Transverse colon (tissue), 4 donors: Measurements from ENCODE around the gene PTTG2. TPM values are rescaled to one million over a fixed set of nuclear protein-coding genes. Genes with fewer than 3 reads are reported as not detected.

Experiments
- DNase-seq: peaks from one replicate; pipeline ENCODE4 v3.0.0-alpha.2; 2019
- H3K27ac ChIP-seq, 4 donors: fragments of 200-600 bp; sonication (generic); 2 replicates each; pipeline ENCODE4 v1.5.1; 2016 to 2018; ENCODE audit warnings: inconsistent platforms in 4 of 4
- H3K27me3 ChIP-seq: fragments of 200-600 bp; sonication (generic); 2 replicates; pipeline ENCODE4 v1.5.1; 2017; ENCODE audit warnings: inconsistent platforms
- H3K36me3 ChIP-seq, 4 donors: fragments of 200-600 bp; sonication (generic); 2 replicates each; pipeline ENCODE4 v1.5.1; 2017 to 2019; ENCODE audit warnings: inconsistent platforms in 4 of 4
- H3K4me1 ChIP-seq, 4 donors: fragments of 200-600 bp; sonication (generic); 2 replicates each; pipeline ENCODE4 v1.5.1; 2017 to 2020; ENCODE audit warnings: inconsistent platforms in 4 of 4
- H3K4me3 ChIP-seq, 4 donors: fragments of 200-600 bp; sonication (generic); 1 replicate in 1 of 4; 2 replicates in 3 of 4; pipeline versions ENCODE4 v1.5.1 to v1.6.1; 2017 to 2019; ENCODE audit warnings: inconsistent platforms in 4 of 4
- H3K9me3 ChIP-seq, 2 donors: fragments of 200-600 bp; sonication (generic); 2 replicates each; pipeline ENCODE4 v1.5.1; 2017 to 2019; ENCODE audit warnings: inconsistent platforms in 2 of 2
- CTCF ChIP-seq, 5 experiments: fragments of 200-600 bp in 3 of 5; fragments of 450-650 bp in 2 of 5; sonication (generic) in 3 of 5; IDR thresholded peaks; 1 replicate in 2 of 5; 2 replicates in 3 of 5; pipeline ENCODE4 v1.5.1; 2016 to 2017; ENCODE audit warnings: antibody characterized with exemption in 5 of 5, inconsistent platforms in 3 of 5, mild to moderate bottlenecking in 2 of 5, moderate library complexity in 1 of 5
- EP300 ChIP-seq: sonication (generic); formaldehyde crosslinking; IDR thresholded peaks from one replicate; pipeline ENCODE4 v1.6.1; 2017; ENCODE audit warnings: antibody characterized with exemption, low read depth
- POLR2A ChIP-seq: fragments of 450-650 bp; IDR thresholded peaks from one replicate; pipeline ENCODE4 v1.6.1; 2016; ENCODE audit warnings: antibody characterized with exemption, mild to moderate bottlenecking, moderate library complexity
- POLR2AphosphoS5 ChIP-seq, 3 donors: sonication (generic); formaldehyde crosslinking; IDR thresholded peaks; one replicate each; pipeline ENCODE4 v1.6.1; 2016; ENCODE audit warnings: antibody characterized with exemption in 3 of 3
- WGBS, 2 donors: methylation state at CpG; one replicate each; pipeline ENCODE4 v1.1.5; 2018; ENCODE audit warnings: low coverage in 1 of 2; 5-methylcytosine and 5-hydroxymethylcytosine counted together
- in situ Hi-C, 4 donors: fragments of 200-750 bp; cut with MboI; loops; one replicate each; pipeline versions ENCODE4 v1.15.0 to v1.15.1; 2017; ENCODE audit warnings: low sequenced_read_pairs in 3 of 4, low pct_ligation_motif_present in 1 of 4, low pct_unique_long_range_greater_than_20kb in 1 of 4
- intact Hi-C: fragments of 100-400 bp; cut with DNase I; formaldehyde crosslinking; loops from one replicate; pipeline ENCODE4 v1.15.1; 2023; ENCODE audit warnings: low total_unique reads
- total RNA-seq, 4 donors: library from RNA; depleted of rRNA; stranded (reverse); fragments of >200 nt; gene quantifications; one replicate each; pipeline ENCODE4 v1.1.0, GENCODE V29; 2016

PTTG2 gene
- total RNA-seq, 4 donors from 2014 or later, result 2.6 to 3.8 TPM; not detected in 2

- intact Hi-C loops (no loop called here), in situ Hi-C loops (loop anchor here in 1 of 4 donors (25.0 kb wide), 1 partner anchor 121 kb away; the partner anchor contains the start of gene TBC1D1)
- WGBS, 2 donors, result 88 to 92% methylated on average over 2 to 3 of the region's 3 CpGs
- TF ChIP-seq CTCF (IDR thresholded peaks at IDR 0.05) (no peak), POLR2A (no peak), POLR2AphosphoS5 (IDR thresholded peaks at IDR 0.05) (no peak), EP300 (no peak)
- peak overlapping the region in 2 of 4 donors; percentile 13 to 52 for H3K27ac ChIP-seq
- H3K36me3 ChIP-seq, result no peaks in the 10 kb centered on the region
- H3K9me3 ChIP-seq, result no peaks in the 10 kb centered on the region
- no peaks in the 10 kb centered on the region for H3K27me3 ChIP-seq
- DNase-seq, result no peak
- no peak overlapping the region for H3K4me3 ChIP-seq
- peaks cover 9 to 62% (median 23%) of the 10 kb centered on the region in 4 donors for H3K4me1 ChIP-seq
These were observed 48.4 kb downstream of the PTTG2 start for GRCh38 chr4:38008571-38009021.

GRCh38 chr4:38009421-38009820, 49.2 kb downstream of the PTTG2 start:
- TF ChIP-seq EP300, result no peak
- no peak for TF ChIP-seq POLR2AphosphoS5 (IDR thresholded peaks at IDR 0.05)
- no peak for TF ChIP-seq CTCF (IDR thresholded peaks at IDR 0.05)
- no peak for TF ChIP-seq POLR2A
- no peak for DNase-seq
- in situ Hi-C loops (loop anchor here in 1 of 4 donors (25.0 kb wide), 1 partner anchor 122 kb away; the partner anchor contains the start of gene TBC1D1), intact Hi-C loops (no loop called here)
- H3K36me3 ChIP-seq, result peaks cover 0 to under 1% (median 0%) of the 10 kb centered on the region in 4 donors
- peak overlapping the region in 3 of 4 donors; percentile 10 to 23 (median 11) for H3K27ac ChIP-seq
- no peaks in the 10 kb centered on the region for H3K27me3 ChIP-seq
- peaks cover 9 to 55% (median 19%) of the 10 kb centered on the region in 4 donors for H3K4me1 ChIP-seq
- H3K9me3 ChIP-seq, result no peaks in the 10 kb centered on the region
- no peak overlapping the region for H3K4me3 ChIP-seq

GRCh38 chr4:38009949-38010348, 49.8 kb downstream of the PTTG2 start:
- TF ChIP-seq CTCF (IDR thresholded peaks at IDR 0.05) (no peak), POLR2A (no peak), EP300 (no peak), POLR2AphosphoS5 (IDR thresholded peaks at IDR 0.05) (no peak)
- Histone ChIP-seq H3K36me3 (peaks cover 0 to 4% (median 0%) of the 10 kb centered on the region in 4 donors), H3K27ac (peak overlapping the region; percentile 10 to 64 (median 24)), H3K4me1 (peaks cover 9 to 49% (median 17%) of the 10 kb centered on the region in 4 donors), H3K27me3 (no peaks in the 10 kb centered on the region), H3K4me3 (no peak overlapping the region), H3K9me3 (no peaks in the 10 kb centered on the region)
- intact Hi-C loops, result no loop called here
- 72 to 79% methylated on average over 3 of the region's 3 CpGs for WGBS, 2 donors
- in situ Hi-C loops, result loop anchor here in 1 of 4 donors (25.0 kb wide), 1 partner anchor 123 kb away; the partner anchor contains the start of gene TBC1D1
- no peak for DNase-seq

Other genes with a start within 250 kb of the PTTG2 start
- gene PGM2, start 133.7 kb upstream of the PTTG2 start, total RNA-seq, result 10 to 100 TPM in 2 of 4 donors, 1 to 10 TPM in 2; 5.8 to 21.0 (median 14.7) TPM
- 100 to 1,000 TPM; 122 to 258 (median 139) TPM for gene TBC1D1, start 69.3 kb upstream of the PTTG2 start, total RNA-seq